Colon (tissue), 2 donors: ENCODE results near the gene SMG6.
"Not testable (repeated sequence)": the region's sequence is repeated elsewhere in the genome, so short reads cannot be mapped to it uniquely, and the experiment has no call there.

ENCODE experiments used
- FAIRE-seq: peaks from 2 replicates; lab custom pipeline; 2012; peaks lifted over from hg19 to GRCh38; lab: Jason Lieb, UNC
- donor health status: control.
- donor health status: control.

SMG6 gene

DNA sequence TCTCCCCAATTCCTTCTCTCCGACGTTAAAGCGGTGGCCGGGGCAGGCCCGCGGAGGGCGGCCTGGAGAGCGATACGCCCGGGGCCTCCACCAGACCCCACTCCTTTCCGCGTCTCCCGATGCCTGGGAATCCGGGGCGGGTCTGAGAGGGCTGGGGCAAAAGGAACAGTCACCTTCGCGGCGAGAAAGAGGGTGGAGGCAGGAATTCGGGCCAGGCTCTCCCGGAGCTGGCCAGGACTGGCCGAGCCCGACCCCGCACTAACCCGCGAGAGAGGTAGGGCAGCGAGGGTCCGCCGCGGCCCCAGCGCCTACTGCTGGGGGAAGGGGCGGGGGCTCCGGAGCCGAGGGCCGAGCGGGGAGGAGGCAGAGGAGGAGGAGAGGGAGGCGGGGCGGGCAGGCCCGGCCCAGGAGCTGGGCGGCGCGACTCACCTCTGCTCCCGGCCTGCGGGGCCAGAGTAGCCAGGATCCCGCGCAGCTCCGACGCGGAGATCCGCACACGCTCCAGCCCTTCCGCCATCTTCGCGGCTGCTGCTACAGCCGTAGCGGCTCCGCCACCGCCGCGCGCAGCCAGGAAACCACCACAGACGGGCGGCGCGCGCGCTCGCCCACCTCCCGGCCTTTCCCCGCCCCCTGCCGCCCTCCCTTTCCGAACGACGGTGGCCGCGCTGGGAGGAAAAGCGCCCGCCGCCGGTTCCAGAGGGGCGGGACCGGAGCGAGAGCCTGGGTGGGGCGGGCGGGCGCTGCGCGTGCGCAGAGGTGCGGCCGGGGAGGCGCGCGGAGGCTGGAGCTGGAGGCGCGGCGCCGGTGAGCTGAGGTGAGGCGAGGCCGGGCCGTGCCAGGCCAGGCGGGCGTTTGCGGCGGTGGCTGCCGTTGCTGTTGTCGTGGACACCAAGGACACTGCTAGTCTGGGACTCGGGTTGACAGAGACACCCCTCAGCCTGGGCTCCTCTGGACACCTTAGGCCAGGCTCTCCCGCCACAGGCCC lies at the start of gene SMG6, which contains the start of gene SRR:
Gene SMG6 (minus strand): TSS at position 582 of the 985 bp plus-strand sequence. CDS start 65 bp downstream, at position 517.
Gene SRR (plus strand): TSS at position 747 of the 985 bp plus-strand sequence. CDS start 11,611 bp downstream, outside the sequence.
- FAIRE-seq, result no peak

DNA sequence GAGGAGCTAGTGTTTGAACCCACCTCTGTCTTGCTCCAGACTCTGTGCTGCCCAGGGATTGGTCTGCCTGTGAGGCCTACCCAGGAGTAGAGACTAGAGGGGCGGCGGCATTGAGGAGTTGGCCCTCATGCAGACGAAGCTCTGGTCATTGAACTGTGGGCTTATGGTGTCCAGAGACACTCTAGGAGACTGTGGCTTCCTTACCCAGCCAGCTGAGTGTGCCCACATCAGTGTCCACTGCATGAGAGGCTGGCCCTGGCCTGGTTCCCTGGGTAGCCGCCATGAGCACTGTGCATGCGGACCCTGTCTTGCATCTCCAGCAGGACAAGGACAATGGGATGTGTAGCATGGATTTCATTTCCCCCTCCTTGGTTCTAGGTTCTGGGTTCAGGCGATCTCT lies 47.7 kb upstream of the SMG6 start:
- FAIRE-seq, result no peak

DNA sequence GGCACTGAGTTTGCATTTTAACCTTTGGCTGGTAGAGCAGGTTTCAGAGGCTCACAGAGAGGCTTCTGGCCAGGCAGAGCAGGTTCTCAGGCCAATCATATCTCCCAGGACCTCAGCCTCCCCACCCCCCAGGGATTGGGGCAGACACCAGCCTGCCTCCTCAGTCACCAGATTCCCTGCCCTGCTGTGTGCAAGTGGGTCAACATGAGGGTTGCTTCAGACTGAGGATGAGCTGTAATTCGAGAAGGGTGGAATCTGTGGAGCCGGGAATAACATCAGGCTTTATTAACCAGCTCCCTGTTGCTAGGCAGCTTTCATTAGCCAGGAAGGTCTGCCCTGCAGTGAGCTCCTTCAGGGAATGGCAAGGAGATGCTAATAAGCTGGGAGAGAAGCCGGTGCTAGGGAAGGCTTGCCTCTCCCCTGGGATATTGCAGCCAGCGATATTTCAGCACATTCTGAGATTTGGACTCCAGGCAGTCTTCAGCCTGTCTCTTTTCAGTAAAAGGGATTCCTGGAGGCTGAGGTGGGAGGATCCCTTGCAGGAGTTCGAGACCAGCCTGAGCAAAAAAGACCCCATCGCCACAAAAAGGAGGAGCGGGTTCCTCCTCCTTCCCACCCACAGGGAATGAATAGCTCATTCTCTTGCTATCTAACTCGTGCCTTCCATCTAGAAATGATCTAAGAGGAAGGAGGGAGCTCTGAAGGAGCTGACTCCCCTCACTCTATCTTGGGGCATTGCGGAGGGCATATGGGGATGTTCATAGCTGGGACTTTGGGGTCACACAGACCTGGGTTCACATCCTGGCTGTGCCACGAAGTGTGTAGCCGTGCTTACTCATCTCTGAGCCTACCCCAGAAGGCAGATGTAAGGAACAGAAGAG lies 44.5 kb upstream of the SMG6 start:
- no peak for FAIRE-seq

DNA sequence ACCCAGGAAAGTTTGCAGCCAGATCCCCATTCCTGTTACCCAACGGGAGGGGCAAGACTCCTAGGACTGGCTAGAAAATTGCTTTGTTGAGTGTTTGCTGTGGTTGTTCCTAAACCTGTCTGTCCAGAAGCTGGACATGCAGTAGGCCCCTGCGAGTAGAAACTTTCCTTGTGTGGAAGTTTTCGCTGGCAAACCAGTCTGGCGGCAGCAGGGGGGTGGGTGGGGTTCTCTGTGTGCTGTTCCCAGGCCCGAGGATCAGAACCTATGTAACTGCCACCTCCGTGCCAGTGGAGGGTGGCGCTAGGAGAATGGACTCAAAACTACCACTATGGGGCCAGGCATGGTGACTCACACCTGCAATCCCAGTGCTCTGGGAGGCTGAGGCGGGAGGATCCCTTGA lies 42.9 kb upstream of the SMG6 start:
- FAIRE-seq, result no peak

GRCh38 chr17:2344528-2344927 lies 40.9 kb upstream of the SMG6 start:
- FAIRE-seq, result no peak

DNA sequence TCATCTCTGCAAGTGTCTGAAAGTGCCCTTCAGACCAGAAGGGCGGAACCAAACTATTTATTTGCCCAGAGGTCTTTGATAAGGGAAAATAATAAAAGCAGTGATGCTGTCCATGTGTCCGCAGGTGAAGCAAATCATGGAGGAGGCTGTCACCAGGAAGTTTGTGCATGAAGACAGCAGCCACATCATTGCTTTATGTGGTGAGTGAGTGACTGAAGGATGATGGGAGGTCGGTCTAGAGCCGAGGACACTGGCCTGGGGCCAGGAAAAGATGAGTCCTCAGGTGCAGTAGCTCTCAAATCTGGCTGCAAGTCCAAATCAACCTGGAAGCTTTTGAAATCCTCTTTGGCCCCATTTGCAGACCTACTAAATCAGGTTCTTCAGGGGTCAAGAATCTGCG lies 39.8 kb upstream of the SMG6 start:
- no peak for FAIRE-seq

- FAIRE-seq, result no peak
Observed at GRCh38 chr17:2338315-2338657, 34.7 kb upstream of the SMG6 start.

DNA sequence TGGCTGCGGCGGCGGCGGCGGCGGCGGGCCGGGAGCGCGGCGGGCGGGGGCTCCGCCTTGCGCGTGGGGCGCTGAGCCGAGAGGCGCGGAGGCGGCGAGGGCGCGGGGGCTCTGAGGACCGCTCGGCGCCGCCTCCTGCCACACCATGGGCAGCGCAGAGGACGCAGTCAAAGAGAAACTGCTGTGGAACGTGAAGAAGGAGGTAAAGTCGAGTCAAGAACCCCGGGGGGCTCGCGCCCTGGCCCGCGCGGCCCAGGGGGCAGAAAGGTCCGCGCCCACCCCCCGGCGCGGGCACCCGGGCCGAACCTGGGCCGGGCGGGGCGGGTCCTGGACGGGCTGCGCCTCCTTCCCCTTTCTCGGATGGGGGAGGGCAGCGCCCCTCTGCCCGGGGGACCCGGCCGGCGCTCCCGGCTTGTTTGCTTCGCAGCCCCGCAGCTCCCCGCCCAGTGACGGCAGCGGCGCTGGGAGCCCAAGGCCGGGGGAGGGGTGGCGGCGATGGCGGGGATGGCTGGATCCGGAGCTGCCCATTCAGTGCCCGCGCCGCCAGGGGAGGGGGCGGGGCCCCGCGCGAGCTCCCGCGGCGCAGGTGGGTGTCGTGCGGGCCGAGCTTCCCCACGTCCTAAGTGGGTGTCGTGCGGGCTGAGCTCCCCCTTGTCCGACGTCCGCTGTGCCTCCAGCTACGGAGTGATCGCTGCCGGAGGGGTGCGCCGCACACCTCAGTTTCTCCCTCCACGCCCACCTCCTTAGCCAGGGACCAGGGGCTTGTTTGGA lies 34.1 kb upstream of the SMG6 start:
- FAIRE-seq, result no peak

DNA sequence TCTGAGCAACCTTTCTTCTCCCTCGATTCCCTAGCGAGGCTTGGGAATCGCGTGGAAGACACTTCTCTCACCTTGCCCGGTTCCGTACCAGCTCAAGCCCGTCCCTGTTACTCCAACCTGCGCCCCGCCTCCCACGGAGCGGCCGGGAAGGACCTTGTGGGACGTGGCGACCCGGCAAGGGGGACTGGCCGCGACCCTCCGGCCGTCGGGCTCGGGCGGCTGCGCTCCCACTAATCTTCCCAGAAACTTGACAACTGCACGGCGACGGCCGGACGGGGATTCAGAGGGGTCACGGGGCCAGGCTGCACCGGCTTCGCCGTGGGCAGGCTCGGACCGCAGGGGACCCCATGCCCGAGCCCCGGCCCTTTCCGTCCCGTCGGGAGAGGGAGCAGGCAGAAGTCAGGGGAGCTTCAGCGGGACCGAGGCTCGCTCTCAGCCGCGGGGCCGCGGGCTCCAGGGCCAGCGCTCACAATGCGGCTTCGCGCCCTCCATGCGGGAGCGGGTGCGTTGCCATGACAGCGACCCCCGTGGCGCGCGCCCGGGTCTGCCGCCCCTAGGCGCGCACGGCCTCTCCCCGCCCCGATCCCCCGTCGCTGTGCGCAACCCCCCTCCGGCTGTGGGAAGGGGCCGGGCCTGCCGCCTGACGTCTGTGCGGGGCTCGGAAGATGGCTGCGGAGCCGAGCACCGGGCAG lies 33.4 kb upstream of the SMG6 start, which contains the start of gene SGSM2:
Gene SGSM2 (plus strand): TSS at position 650 of the 692 bp plus-strand sequence. CDS start 188 bp downstream, outside the sequence.
- FAIRE-seq, result no peak

DNA sequence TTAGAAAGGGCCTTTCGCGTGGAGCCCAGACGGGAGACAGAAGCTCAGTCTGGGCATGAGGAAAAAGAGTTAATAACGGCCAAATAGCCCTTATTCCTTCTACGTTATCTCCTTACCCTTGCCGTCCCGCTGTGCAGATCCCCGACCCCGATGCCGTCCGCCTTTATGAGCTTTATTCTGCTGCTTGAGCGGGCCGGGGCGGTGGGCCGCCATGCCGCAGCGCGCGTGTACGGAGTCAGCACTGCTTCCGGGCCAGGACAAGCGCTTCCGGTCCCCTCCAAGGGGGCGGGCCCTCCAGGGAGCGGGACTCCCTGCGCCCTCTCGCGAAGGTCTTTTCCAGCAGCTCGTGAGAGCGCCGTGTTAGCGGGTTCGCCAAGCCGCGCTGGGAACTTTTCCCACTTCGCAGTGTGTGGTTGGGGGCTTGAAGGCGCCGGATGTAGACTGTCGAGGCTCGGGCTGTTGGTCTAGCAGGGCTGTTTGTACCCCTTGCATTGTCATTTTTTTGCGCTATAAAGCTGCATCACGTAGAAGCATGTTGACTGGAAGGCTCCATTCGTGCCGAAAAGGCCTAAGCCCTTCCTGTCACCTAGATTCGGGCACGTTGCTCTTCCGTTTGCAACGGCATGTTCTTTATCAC lies 32.7 kb upstream of the SMG6 start, which contains the start of gene TSR1:
Gene TSR1 (minus strand): TSS at position 243 of the 637 bp plus-strand sequence. CDS start 30 bp downstream, at position 213.
- FAIRE-seq, result no peak

- no peak for FAIRE-seq
Observed at GRCh38 chr17:2335726-2336214, 32.2 kb upstream of the SMG6 start.

GRCh38 chr17:2331303-2331702 lies 27.7 kb upstream of the SMG6 start:
- FAIRE-seq, result no peak

GRCh38 chr17:2323629-2324314 lies 20.2 kb upstream of the SMG6 start:
- no peak for FAIRE-seq

- no peak for FAIRE-seq
Observed at GRCh38 chr17:2321399-2321798, 17.8 kb upstream of the SMG6 start.

GRCh38 chr17:2319051-2319450 lies 15.5 kb upstream of the SMG6 start:
- no peak for FAIRE-seq

DNA sequence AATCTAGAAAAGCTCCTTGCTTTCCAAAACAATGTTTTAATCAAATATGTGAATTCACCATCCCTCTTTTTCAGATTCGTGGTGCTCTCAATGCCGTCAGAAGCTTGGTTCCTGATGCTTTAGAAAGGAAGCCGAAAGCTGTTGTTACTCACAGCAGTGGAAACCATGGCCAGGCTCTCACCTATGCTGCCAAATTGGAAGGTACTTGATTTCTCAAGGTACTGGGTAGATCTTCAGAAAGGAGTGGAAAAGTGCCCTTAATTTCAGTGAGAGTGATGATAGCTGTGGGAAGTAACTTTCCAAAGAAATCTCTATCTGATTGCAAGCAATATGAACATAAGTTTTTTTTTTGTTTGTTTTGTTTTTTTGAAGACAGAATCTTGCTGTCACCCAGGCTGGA lies 14.2 kb upstream of the SMG6 start:
- no peak for FAIRE-seq

DNA sequence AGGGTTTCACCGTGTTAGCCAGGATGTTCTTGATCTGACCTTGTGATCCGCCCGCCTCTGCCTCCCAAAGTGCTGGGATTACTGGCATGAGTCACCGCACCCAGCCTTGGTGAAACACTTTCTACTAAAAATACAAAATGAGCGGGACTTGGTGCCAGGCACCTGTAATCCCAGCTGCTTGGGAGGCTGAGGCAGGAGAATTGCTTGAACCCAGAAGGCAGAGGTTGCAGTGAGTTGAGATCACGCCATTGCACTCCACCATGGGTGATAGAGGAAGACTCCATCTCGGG lies 13.3 kb upstream of the SMG6 start:
- FAIRE-seq, result not testable (repeated sequence)

DNA sequence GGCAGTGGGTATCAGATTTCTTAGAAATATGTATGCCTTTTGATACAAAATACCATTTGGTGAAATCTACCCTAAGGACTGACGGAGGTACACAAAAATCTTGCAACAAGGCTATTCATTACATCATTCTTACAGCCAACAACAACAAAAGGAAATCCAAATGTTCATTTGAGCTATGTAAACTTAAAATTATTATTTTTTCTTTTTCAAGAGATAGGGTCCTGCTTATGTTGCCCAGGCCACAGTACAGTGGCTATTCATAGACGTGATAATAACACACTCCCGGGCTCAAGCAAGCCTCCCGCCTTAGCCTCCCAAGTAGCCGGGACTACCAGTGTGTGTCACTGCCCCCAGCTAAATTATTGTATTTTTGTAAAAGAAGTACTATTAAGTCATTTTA lies 9.2 kb upstream of the SMG6 start:
- no peak for FAIRE-seq

DNA sequence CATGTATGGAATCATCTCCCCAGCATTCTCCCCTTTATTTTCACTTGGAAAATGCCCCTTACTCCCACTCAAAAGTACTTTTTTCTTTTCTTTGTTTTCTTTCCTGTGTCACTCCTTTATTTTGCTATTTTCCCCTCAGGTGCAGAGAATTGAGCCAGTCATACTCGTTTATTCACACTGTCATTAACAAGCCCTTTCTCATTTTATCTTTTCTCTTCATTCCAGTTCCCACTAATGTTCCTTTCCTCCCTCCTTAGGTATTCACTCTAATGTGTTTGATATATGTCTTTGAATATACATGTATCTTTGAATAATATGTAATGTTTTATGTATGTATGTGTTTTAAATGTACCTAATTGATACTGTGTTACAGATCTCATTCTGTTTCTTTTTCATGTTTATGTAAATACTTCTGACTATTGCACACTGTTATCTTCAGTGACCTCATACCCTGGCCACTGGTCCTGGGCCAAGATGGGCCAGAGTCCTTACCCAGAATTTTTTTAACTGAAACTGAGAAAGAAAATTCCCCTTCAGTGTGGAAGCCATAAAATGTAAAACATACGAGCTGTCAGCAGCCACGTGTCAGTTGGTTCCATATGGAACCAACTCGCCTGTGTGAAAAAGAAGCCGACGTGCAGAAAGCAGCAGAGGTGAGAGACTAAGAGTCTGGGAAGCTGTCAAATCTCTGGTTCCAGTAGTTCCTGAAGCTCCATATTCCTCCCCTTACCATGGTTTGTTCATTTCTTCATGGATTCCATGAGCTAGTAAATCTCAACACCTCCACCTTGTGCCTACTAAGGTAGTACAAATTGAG lies 6.0 kb upstream of the SMG6 start:
- FAIRE-seq, result no peak
